Fibroblast of skin of left biceps (primary cell): ENCODE measurements around the gene ATP2B2.

Experiments used
- DNase-seq, 2 experiments: peaks; one replicate each; pipeline ENCODE4 v3.0.0-alpha.2; 2013; ENCODE audit warnings: low read depth in 2 of 2

The ATP2B2 gene

DNA sequence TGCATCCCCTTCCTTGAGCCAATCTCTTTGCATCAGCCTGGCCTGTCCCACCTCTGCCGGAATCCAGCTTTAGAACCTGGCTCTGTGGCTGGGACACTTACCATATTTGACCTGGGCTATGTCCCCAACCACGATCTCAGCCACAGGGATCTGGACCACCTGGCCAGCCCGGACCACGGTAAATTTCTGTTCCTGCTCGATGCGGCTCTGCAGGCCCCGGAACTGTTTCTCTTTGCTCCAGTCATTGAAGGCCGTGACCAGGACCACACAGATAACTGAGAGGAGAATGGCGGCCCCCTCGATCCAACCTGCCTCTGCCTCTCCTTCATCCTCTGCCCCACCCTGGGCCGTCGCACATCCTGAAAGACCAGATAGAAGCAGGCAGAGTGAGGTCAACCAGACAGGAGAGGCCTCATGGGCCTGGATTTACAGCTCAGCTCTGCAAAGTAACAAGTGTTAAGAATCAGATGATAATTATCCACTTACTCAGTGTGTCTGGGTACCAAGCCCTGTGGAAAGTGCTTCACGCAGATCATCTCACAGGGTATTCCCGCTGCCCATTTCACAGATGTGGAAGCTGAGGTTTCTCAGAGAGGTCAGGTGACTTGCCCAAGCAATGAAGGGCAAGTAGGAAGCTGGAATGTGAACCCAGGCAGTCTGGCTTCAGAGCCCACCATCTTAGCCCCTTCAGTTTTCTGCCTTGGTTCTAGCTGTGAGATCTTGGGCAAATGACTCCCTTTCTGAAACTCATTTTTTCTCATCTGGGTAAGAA is 103.2 kb downstream of the ATP2B2 start:
- DNase-seq: no peak

GRCh38 chr3:10400749-10401495 is 104.5 kb downstream of the ATP2B2 start:
- DNase-seq: no peak

- DNase-seq: no peak
These were observed 105.2 kb downstream of the ATP2B2 start for GRCh38 chr3:10400050-10400748.

GRCh38 chr3:10399634-10400033 is 105.8 kb downstream of the ATP2B2 start:
- DNase-seq: no peak

DNA sequence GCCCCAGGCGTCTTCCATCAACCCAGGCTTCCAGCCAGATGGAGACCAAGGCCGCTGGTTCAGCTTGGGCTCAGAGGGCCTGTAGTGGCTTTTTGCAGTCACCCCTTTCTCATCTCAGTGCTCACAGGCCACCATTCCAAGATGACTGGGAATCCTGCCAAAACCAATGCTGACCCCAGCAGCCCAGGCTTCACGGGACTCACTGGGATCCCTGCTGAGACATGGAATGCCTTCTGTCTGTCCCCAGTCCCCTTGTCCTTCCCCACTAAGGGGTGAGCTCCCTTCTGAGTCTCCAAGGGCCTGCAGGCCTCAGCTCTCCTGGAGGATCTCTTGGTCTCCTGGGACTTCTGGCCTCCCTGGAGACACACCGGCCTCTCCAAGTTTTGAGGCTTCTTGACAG is 107.0 kb downstream of the ATP2B2 start:
- no peak for DNase-seq

- DNase-seq: no peak
These were observed 107.5 kb downstream of the ATP2B2 start for GRCh38 chr3:10397879-10398278.

GRCh38 chr3:10396931-10397330 is 108.5 kb downstream of the ATP2B2 start:
- no peak for DNase-seq

DNA sequence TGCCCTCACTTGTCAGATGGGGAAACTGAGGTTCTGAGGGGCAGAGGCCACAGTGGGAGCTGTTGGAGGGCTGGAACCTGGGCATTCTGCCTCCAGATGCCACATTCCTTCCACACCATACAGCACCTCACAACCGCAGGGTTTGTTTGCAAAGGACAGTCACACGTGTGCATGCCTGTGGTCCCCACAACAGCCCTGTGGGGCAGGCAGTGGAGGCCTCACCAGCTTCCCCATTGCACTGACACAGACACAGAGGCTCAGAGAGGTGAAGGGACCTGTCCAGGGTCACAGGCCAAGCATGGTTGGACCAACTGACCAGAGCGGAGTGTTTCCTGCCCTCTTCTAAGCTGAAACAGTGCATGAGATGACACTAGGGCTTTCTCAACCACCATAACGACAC is 109.3 kb downstream of the ATP2B2 start:
- DNase-seq: no peak

DNA sequence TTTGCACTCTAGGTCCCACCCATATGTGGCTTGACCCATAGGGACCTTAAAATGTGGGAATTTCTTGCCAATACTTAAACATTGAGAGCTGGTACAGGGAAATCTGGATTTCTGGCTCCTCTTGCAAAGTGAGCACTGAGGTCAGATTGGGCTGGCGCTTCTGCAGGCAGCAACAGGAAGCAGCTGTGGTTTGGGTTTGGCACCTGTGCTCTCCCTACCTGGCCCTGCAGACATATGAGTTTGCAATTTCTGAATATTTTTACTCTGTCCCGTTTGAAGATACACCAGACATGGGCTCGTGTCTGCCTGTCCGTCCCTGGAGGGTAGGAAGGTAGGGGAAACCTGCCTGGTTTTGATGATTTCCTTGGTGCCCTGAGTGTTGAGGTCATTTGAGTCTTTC is 109.7 kb downstream of the ATP2B2 start:
- no peak for DNase-seq

DNA sequence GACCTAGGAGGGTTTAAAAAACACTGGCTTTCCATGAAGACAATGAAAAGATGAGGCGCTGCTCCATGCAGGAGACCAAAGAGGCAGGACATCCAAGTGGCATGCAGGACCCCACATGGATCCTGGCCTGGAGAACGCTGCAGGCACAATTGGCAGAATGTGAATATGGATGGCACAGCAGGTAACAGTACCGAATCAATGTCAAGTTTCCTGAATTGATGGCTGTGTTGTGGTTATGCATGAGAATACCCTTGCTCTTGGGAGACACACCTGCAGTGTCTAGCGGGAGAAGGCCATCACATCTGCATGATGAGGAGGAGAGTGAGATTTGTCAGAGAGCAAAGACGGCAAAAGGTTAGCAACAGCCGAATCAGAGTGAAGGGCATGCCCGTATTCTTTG is 110.2 kb downstream of the ATP2B2 start:
- no peak for DNase-seq

DNA sequence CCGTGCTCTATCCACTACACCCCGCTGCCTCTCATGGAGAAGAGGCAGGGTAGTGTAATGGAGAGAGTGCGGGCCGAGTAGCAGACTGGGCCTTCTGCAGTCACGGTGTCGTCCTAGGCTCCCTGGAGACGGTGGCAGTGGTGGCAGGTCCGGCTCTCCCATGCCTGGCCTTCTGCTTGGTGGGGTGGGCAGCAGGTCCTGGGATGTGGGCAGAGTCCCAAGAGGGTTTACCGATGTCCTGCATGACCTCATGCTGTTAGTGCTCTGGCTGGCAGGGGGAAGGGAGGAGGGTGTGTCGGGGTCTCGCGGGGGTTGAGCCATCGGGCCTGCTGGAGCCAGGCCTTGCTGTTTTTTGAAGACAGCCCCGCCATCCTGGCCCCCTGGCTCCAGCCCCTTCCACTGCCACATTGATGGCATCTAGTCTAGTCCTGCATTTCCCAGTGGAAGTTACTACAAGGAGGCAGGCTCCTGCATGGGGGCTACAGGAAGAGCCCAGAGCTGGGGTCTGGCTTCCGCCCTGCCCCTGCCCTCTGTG is 110.8 kb downstream of the ATP2B2 start:
- DNase-seq: no peak

DNA sequence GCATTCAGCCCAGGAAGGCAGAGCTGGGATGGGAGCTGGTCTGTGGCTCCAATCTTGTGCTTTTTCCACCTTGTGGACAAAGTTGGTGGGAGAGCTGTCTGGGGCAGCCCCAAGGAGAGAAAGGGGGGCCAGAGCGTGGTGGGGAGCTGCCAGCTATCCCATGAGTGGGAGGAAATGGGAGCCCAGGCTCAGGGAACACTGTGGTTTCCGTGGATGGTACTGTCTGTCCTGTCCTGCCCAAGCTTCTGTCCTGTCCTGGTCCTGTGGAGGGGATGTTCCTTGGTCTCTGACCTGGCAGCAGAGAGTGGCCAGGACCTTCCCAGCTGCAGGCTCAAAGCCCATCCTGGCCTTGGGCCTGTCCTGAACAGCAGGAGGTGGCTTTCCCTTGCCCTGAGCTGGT is 111.9 kb downstream of the ATP2B2 start:
- DNase-seq: no peak

DNA sequence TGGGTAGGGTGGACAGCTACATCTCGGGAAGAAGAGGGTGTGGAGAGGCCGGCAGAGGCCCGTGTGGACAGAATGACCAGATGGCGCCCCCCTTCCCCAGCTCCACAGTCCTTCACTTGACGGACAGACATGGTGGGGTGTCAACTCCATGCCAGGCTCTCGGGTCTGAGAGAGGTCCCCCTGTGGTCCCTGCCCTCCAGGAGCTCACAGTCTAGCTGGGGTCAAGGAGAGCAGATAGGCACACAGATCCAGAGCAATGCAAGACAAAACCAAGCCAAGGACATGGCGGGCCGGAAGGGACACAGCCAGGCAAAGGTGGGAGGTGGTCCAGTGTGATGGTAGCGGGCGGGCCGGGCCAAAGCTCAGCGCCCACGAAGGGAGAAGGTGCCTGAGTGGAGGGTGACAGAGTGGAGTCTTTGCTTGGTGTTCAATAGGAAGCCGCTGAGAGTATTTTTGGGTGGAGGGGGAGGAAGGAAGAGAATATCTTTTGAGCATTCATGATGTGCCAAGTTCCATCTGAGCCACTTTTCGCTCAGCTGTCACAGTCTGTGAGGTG is 112.4 kb downstream of the ATP2B2 start:
- DNase-seq: no peak

- DNase-seq: no peak
These were observed 113.1 kb downstream of the ATP2B2 start for GRCh38 chr3:10392244-10392643.

DNA sequence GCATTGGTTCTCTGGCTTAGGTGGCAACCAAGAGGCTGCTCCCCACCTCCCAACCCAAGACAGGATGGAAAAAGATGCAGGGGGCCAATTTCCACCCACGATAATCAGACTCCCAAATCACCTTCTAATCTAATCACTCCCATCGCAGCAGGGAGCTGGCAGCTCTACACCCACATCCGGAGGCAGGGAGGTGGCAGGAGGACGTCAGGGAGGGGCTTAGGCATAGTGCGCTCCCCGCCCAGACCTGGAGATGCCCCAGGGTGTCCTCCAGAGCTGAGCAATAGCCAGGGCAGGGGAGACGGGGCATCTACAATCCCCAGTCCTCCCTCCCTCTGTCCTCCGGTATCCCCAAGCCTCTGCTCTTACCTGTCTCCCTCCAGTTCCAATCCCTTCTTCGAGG is 114.0 kb downstream of the ATP2B2 start:
- DNase-seq: no peak

- DNase-seq: no peak
These were observed 114.6 kb downstream of the ATP2B2 start for GRCh38 chr3:10390641-10391373.

DNA sequence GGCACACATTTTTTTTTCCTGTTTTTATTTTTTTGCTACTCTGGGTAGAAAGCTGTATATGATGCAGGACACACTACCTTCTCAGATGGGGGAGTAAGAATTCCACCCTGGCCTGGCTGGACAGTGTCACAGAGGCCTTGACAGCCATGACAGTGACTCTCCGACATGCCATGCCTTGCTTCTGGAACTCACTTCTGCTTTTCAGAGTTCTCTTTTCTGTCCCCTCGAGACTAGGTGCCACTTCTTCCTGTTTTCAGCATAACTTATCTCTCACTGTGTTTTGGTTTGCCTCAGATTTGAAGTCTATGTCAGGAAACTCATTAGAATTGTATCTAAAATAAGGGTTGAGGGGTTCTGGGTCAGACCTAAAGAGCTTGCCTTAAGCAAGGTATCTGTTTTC is 115.4 kb downstream of the ATP2B2 start:
- DNase-seq: no peak

DNA sequence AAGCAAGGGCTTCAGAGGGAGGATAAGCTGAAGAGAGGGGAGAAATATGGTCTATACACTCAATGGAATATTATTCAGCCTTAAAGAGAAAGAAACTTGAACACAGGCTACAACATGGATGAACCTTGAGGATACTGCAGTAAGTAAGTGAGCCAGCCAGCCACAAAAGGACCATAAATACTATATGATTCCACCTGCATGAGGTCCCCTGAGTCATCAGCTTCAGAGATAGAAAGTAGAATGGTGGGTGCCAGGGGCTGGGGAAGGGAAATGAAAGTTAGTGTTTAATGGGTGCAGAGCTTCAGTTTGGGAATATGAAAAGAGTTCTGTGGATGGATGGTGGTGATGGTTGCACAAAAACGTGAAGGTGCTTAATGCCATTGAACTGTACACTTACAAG is 116.0 kb downstream of the ATP2B2 start:
- DNase-seq: no peak

DNA sequence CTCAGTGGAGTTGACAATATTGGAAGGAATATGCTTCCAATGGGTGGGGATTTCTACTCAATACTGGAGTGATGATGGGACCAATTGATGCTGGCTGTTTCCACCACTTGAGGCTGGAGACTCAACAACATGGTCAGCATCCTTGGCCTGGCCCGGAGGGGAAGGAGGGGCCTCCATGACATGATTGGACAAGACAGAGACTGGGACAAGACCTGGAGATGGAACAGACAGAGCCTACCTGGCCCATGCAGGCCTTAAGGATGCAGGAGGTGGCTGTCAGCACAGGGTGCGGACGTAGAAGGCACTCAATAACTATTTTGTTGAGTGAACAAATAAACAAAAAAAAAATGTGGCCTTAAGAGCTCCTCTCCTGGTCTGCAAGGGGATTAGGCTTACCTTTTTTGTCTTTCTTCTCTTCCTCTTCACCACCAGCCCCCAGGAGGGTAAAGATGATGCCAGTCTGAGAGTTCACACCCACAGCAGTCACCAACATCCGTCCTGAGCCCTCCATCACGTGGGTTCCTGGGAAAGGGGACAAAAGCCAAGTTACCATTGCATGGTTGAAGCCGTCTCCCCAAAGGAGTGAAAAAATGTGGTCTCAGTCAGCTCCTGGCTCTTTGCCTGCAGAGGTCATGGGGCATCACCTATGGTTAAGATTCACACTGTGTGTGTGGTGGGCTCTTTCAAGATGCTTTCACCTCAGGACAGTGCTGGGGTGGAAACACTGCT is 117.3 kb downstream of the ATP2B2 start:
- DNase-seq: no peak

DNA sequence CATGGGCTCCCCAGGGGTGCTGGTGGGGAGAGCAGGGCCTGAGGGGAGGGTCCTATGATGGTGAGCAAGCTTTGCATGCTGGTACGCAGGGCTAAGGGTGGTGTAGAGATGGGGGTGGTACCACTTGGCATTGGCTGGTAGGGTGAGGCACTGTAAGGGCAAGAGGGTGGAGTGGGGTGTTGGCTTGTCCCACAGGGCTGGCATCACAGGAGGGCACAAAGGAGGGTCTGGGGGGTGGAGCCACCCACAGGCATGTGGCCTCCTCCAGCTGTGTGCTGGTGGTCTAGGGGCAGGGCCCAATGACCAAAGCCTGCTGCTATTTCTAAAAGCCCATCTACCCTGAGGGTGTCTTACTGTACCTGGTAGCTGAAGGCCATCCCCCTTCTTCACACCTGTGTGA is 119.3 kb downstream of the ATP2B2 start:
- DNase-seq: no peak
